ENCODE data around the gene PLPP4. TPM values are rescaled to one million over a fixed set of nuclear protein-coding genes. Genes with fewer than 3 reads are reported as not detected.

PLPP4 gene
- total and polyA plus RNA-seq, 2 experiments from 2014 or later, result 0.74 to 1.0 TPM

DNA sequence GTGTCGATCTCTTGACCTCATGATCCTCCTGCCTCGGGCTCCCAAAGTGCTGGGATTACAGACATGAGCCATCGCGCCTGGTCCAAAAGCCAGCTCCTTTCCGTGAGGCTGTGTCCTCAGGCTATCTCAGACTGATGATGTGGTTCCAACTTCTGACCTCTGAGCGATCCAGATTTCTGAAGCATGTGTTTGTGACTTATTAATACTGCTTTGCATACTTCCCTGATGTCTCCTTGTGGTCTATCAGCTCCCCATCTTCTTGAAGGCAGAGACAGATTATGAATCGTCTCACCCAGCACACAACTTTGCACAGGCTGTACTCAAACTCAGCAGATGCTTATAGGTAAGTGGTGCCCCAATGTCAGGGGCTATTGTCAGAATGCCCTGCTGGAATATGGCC lies 2.0 kb upstream of the PLPP4 start:
- TF ChIP-seq, protein P1, sequence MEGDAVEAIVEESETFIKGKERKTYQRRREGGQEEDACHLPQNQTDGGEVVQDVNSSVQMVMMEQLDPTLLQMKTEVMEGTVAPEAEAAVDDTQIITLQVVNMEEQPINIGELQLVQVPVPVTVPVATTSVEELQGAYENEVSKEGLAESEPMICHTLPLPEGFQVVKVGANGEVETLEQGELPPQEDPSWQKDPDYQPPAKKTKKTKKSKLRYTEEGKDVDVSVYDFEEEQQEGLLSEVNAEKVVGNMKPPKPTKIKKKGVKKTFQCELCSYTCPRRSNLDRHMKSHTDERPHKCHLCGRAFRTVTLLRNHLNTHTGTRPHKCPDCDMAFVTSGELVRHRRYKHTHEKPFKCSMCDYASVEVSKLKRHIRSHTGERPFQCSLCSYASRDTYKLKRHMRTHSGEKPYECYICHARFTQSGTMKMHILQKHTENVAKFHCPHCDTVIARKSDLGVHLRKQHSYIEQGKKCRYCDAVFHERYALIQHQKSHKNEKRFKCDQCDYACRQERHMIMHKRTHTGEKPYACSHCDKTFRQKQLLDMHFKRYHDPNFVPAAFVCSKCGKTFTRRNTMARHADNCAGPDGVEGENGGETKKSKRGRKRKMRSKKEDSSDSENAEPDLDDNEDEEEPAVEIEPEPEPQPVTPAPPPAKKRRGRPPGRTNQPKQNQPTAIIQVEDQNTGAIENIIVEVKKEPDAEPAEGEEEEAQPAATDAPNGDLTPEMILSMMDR (IDR thresholded peaks at IDR 0.05; ENCODE audit: low read depth, low read length), result no peak
- H3K4me1 ChIP-seq (ENCODE audit: low read depth), result peaks cover 6% of the 10 kb centered on the region
- H3K9me3 ChIP-seq (ENCODE audit: low read depth), result no peaks in the 10 kb centered on the region
- H3K27ac ChIP-seq, result no peak overlapping the region
- no peak for DNase-seq (ENCODE audit: low read depth in 1 of 2, low spot score in 1 of 2)
- H3K27me3 ChIP-seq, result peaks cover 28% of the 10 kb centered on the region
- no peaks in the 10 kb centered on the region for H3K36me3 ChIP-seq
- H3K4me3 ChIP-seq, result no peak overlapping the region

DNA sequence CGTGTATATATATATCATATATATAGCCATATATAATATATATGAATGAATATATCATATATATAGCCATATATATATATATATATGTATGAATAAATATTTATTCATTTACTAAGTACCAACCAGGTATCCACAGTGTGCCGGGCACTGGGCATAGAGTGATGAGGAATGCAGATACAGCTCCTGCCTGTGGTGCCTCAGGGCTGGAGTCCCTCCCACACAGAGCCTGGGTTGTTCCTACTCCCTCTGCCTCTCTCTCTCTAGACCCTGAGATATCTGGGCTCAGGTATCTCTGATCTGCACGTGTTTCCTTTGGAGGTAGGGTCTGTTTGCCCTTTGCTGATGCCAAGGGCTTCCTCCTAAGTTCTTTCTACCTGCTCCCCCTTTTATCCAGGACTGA lies 1.4 kb upstream of the PLPP4 start:
- Histone ChIP-seq H3K27me3 (peaks cover 28% of the 10 kb centered on the region), H3K36me3 (no peaks in the 10 kb centered on the region), H3K9me3 (ENCODE audit: low read depth) (no peaks in the 10 kb centered on the region), H3K4me3 (no peak overlapping the region), H3K27ac (no peak overlapping the region), H3K4me1 (ENCODE audit: low read depth) (peaks cover 6% of the 10 kb centered on the region)
- TF ChIP-seq, protein P1 (IDR thresholded peaks at IDR 0.05; ENCODE audit: low read depth, low read length), result no peak
- DNase-seq (ENCODE audit: low read depth in 1 of 2, low spot score in 1 of 2), result no peak

DNA sequence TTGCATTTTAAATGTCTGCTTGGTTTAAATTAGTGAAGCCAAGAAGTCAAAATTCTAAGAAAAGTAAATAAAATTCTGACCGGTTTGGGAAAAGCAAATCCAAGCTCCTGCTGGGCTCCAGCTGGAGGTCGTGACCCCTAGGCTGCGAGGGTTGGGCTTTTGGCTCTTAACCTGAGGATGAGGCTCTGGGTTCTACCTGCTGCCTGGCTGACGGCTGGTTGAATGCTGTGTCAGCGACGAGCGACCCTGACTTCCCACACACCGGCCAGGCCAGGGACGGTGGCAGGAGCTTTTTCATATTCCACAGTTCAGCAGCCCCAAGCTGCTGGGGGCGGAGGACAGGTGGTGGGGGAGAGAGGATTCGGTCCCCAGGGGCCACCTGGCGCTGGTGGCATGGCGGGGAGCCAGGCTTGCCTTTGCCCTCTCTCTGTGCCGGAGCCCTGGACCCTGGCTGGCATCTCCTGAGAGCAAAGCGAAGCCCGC lies 843 bp upstream of the PLPP4 start:
- Histone ChIP-seq H3K9me3 (ENCODE audit: low read depth) (no peaks in the 10 kb centered on the region), H3K36me3 (no peaks in the 10 kb centered on the region), H3K27ac (no peak overlapping the region), H3K4me3 (peak overlapping the region; percentile 52), H3K27me3 (peaks cover 28% of the 10 kb centered on the region), H3K4me1 (ENCODE audit: low read depth) (peaks cover 6% of the 10 kb centered on the region)
- TF ChIP-seq, protein P1 (IDR thresholded peaks at IDR 0.05; ENCODE audit: low read depth, low read length), result no peak
- no peak for DNase-seq (ENCODE audit: low read depth in 1 of 2, low spot score in 1 of 2)

DNA sequence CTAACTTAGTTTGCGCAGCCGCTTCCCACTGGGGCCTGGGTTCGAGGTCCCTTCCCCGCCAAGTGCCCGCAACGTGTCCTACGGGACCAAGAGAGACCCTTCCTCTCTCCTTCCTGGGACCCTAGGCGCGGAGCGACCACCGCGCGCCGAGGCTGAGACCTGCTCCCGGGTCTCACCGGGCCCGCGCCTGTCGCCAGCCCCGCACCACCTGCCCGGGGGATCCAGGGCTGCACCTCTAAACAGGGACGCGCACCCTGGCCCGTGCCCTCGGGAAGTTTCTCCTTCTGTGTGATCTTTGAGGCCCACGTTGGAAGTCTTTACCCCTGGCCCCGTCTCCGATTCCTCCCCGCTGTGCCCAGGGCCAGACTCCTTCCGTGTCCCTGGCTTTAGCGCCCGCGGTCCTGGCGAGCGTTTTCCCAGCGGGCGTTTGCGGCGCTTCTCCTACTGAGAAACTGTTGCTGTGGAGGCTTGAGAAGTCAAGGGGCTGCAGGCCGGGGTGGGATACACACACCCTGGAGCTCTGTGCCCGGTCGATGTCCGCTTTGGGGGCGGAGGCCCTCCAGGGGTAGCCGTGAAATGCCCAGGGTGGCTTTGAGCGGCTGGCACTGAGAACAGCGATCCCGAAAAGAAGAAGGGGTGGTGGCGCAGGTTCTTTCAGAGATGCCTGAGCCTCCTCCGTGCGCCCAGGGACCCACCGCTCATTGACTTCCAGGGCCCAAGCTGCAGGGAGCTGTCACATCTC lies 575 bp downstream of the PLPP4 start:
- Histone ChIP-seq H3K36me3 (no peaks in the 10 kb centered on the region), H3K27ac (no peak overlapping the region), H3K9me3 (ENCODE audit: low read depth) (no peaks in the 10 kb centered on the region), H3K27me3 (peaks cover 28% of the 10 kb centered on the region), H3K4me3 (peak overlapping the region; percentile 52), H3K4me1 (ENCODE audit: low read depth) (peaks cover 6% of the 10 kb centered on the region)
- TF ChIP-seq, protein P1 (IDR thresholded peaks at IDR 0.05; ENCODE audit: low read depth, low read length), result no peak
- no peak for DNase-seq (ENCODE audit: low read depth in 1 of 2, low spot score in 1 of 2)

DNA sequence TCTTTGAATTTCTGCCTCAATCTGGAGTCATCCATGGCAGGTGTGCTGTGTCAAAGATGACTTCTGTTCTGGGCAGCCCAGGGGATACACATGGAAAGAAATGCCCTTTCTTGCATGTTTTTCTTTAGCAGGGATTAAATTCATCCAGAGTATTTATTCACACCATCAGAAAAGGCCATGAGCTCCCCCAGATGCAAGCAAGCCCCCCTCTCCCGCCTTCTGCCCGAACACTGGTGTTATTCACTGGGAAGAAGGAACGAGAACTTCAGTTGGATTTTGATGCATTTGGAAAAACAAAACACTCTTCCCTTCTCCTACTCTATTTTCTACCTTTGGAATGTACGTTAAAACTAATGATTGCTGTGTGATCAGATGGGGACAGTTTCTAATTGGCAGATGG lies 1.4 kb downstream of the PLPP4 start:
- DNase-seq (ENCODE audit: low read depth in 1 of 2, low spot score in 1 of 2), result no peak

More for the DNA sequence above, 1.4 kb downstream of the PLPP4 start:
- Histone ChIP-seq H3K9me3 (ENCODE audit: low read depth) (no peaks in the 10 kb centered on the region), H3K36me3 (no peaks in the 10 kb centered on the region), H3K27me3 (peaks cover 28% of the 10 kb centered on the region), H3K27ac (no peak overlapping the region), H3K4me1 (ENCODE audit: low read depth) (peaks cover 6% of the 10 kb centered on the region), H3K4me3 (no peak overlapping the region)
- TF ChIP-seq, protein P1 (IDR thresholded peaks at IDR 0.05; ENCODE audit: low read depth, low read length), result no peak

All from cardiac muscle cell (in vitro differentiated cells and primary cell).